Trophoblast cell (in vitro differentiated cells and primary cell): ENCODE data around the gene PLEKHM3.

Experiments used
- DNase-seq, 2 donors: peaks; one replicate each; pipeline ENCODE4 v3.0.0-alpha.2; 2016
- H2AFZ ChIP-seq: 2 replicates; pipeline ENCODE4 v1.6.1; 2013; ENCODE audit warnings: low read length, moderate library complexity, mild to moderate bottlenecking; ENCODE audit not compliant: insufficient read depth, poor library complexity
- H2AK5ac ChIP-seq: 2 replicates; pipeline ENCODE4 v1.6.1; 2013; ENCODE audit warnings: mild to moderate bottlenecking, low read length
- H2BK120ac ChIP-seq: 2 replicates; pipeline ENCODE4 v1.6.1; 2013; ENCODE audit warnings: low read length, mild to moderate bottlenecking, moderate library complexity; ENCODE audit not compliant: insufficient read depth, poor library complexity
- H2BK12ac ChIP-seq: 2 replicates; pipeline ENCODE4 v1.6.1; 2013; ENCODE audit warnings: mild to moderate bottlenecking, low read length, moderate library complexity
- H2BK5ac ChIP-seq: 2 replicates; pipeline ENCODE4 v1.6.1; 2013; ENCODE audit warnings: low read length, low read depth, moderate library complexity, mild to moderate bottlenecking; ENCODE audit not compliant: poor library complexity
- H3K14ac ChIP-seq: 2 replicates; pipeline ENCODE4 v1.6.1; 2013; ENCODE audit warnings: mild to moderate bottlenecking, low read length
- H3K18ac ChIP-seq: 2 replicates; pipeline ENCODE4 v1.6.1; 2013; ENCODE audit warnings: mild to moderate bottlenecking, low read length
- H3K23ac ChIP-seq: 2 replicates; pipeline ENCODE4 v1.6.1; 2013; ENCODE audit warnings: low read length
- H3K27ac ChIP-seq: 2 replicates; pipeline ENCODE4 v1.5.1; 2013; ENCODE audit warnings: low read depth, mild to moderate bottlenecking, inconsistent platforms, low read length, moderate library complexity
- H3K27me3 ChIP-seq: 2 replicates; pipeline ENCODE4 v1.6.1; 2013; ENCODE audit warnings: inconsistent platforms, mild to moderate bottlenecking, low read length, moderate library complexity; ENCODE audit not compliant: insufficient read depth
- H3K36me3 ChIP-seq, 2 experiments: 1 replicate in 1 of 2; 2 replicates in 1 of 2; pipeline ENCODE4 v1.6.1; 2013; ENCODE audit warnings: low read length in 2 of 2, mild to moderate bottlenecking in 2 of 2, moderate library complexity in 1 of 2; ENCODE audit not compliant: insufficient read depth in 2 of 2, control insufficient read depth in 1 of 2
- H3K4ac ChIP-seq: 2 replicates; pipeline ENCODE4 v1.6.1; 2013; ENCODE audit warnings: low read depth, mild to moderate bottlenecking, low read length, moderate library complexity
- H3K4me1 ChIP-seq, 2 experiments: 1 replicate in 1 of 2; 2 replicates in 1 of 2; pipeline ENCODE4 v1.6.1; 2013; ENCODE audit warnings: low read length in 2 of 2, mild to moderate bottlenecking in 2 of 2, moderate library complexity in 1 of 2; ENCODE audit not compliant: insufficient read depth in 2 of 2, control insufficient read depth in 1 of 2
- H3K4me2 ChIP-seq: 2 replicates; pipeline ENCODE4 v1.6.1; 2013; ENCODE audit warnings: inconsistent platforms, mild to moderate bottlenecking, low read length, moderate library complexity
- H3K4me3 ChIP-seq: 2 replicates; pipeline ENCODE4 v1.5.1; 2013; ENCODE audit warnings: mild to moderate bottlenecking, low read depth, low read length, inconsistent platforms
- H3K79me1 ChIP-seq: one replicate; pipeline ENCODE4 v1.6.1; 2013; ENCODE audit warnings: low read length
- H3K79me2 ChIP-seq: 2 replicates; pipeline ENCODE4 v1.6.1; 2013; ENCODE audit warnings: low read length, mild to moderate bottlenecking; ENCODE audit not compliant: control insufficient read depth, insufficient read depth, poor library complexity
- H3K9ac ChIP-seq: 2 replicates; pipeline ENCODE4 v1.6.1; 2013; ENCODE audit warnings: mild to moderate bottlenecking, low read length
- H3K9me3 ChIP-seq: 2 replicates; pipeline ENCODE4 v1.6.1; 2013; ENCODE audit warnings: low read depth, mild to moderate bottlenecking, control low read depth, inconsistent platforms, low read length; ENCODE audit not compliant: insufficient read depth
- H4K12ac ChIP-seq: 2 replicates; pipeline ENCODE4 v1.6.1; 2013; ENCODE audit warnings: low read depth, mild to moderate bottlenecking, low read length, moderate library complexity
- H4K8ac ChIP-seq: 2 replicates; pipeline ENCODE4 v1.6.1; 2013; ENCODE audit warnings: low read depth, mild to moderate bottlenecking, low read length, moderate library complexity
- H4K91ac ChIP-seq: one replicate; pipeline ENCODE4 v1.6.1; 2013; ENCODE audit warnings: low read depth, mild to moderate bottlenecking, low read length, moderate library complexity
- WGBS: extraction: QIAGEN DNeasy Blood & Tissue Kit; methylation state at CpG from one replicate; pipeline ENCODE4 v1.1.7; 2013; ENCODE audit warnings: missing lambda C conversion rate; ENCODE audit not compliant: insufficient read length, insufficient coverage; ENCODE audit errors: extremely low coverage; 5-methylcytosine and 5-hydroxymethylcytosine counted together

The PLEKHM3 gene

GRCh38 chr2:207991944-207992343 lies 33.4 kb downstream of the PLEKHM3 start:
- Histone ChIP-seq H3K9me3 (no peaks in the 10 kb centered on the region), H4K91ac (no peak overlapping the region), H3K4ac (no peak overlapping the region), H3K4me1 (peaks cover 0 to 2% of the 10 kb centered on the region in 2 experiments), H4K8ac (no peak overlapping the region), H3K23ac (no peak overlapping the region), H3K9ac (no peak overlapping the region), H3K18ac (no peak overlapping the region), H3K79me1 (no peaks in the 10 kb centered on the region), H3K79me2 (no peaks in the 10 kb centered on the region), H3K36me3 (no peaks in the 10 kb centered on the region), H3K14ac (no peak overlapping the region), H2BK5ac (no peak overlapping the region), H2BK12ac (no peak overlapping the region), H3K27me3 (no peaks in the 10 kb centered on the region), H2AK5ac (no peak overlapping the region), H2AFZ (no peak overlapping the region), H3K4me3 (no peak overlapping the region), H3K27ac (no peak overlapping the region), H4K12ac (no peak overlapping the region), H2BK120ac (no peak overlapping the region), H3K4me2 (no peak overlapping the region)
- no CpG with 5 or more reads among the region's 1 CpG for WGBS
- no peak for DNase-seq

- Histone ChIP-seq H3K79me2 (no peaks in the 10 kb centered on the region), H3K18ac (no peak overlapping the region), H3K79me1 (no peaks in the 10 kb centered on the region), H4K8ac (no peak overlapping the region), H3K27me3 (no peaks in the 10 kb centered on the region), H3K4me2 (no peak overlapping the region), H3K4ac (no peak overlapping the region), H2AK5ac (no peak overlapping the region), H2AFZ (no peak overlapping the region), H2BK5ac (no peak overlapping the region), H2BK120ac (no peak overlapping the region), H3K27ac (no peak overlapping the region), H3K4me1 (peaks cover 0 to 2% of the 10 kb centered on the region in 2 experiments), H3K23ac (no peak overlapping the region), H3K9ac (no peak overlapping the region), H2BK12ac (no peak overlapping the region), H4K12ac (no peak overlapping the region), H4K91ac (no peak overlapping the region), H3K9me3 (no peaks in the 10 kb centered on the region), H3K36me3 (no peaks in the 10 kb centered on the region), H3K14ac (no peak overlapping the region), H3K4me3 (no peak overlapping the region)
- no peak for DNase-seq
Measured at GRCh38 chr2:207990784-207991183, 34.5 kb downstream of the PLEKHM3 start.

DNA sequence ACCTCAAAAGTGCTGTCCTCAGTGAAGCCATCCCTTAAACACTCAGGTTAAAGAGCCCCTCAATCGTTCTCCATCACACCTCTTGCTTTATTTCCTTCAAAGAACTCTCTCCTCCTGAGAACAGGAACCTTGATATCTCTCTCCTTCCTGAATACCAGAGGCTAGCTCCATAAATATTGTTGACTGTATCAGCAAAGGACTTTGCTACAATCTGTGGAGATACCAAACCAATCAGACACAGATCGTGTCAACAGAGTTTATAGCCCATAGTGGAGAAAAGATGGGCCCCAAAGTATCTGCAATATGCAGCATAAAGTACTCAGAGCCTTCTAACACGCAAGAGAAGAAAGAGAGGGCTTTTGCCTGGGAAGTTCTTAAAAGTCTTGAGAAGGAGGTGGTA lies 36.4 kb downstream of the PLEKHM3 start:
- Histone ChIP-seq H2AFZ (no peak overlapping the region), H3K18ac (no peak overlapping the region), H2AK5ac (no peak overlapping the region), H3K14ac (no peak overlapping the region), H3K23ac (no peak overlapping the region), H3K79me1 (no peaks in the 10 kb centered on the region), H2BK5ac (no peak overlapping the region), H3K27me3 (no peaks in the 10 kb centered on the region), H3K36me3 (no peaks in the 10 kb centered on the region), H3K4me2 (no peak overlapping the region), H2BK120ac (no peak overlapping the region), H3K4me1 (peaks cover 0 to 2% of the 10 kb centered on the region in 2 experiments), H3K4me3 (no peak overlapping the region), H3K79me2 (no peaks in the 10 kb centered on the region), H3K4ac (no peak overlapping the region), H4K12ac (no peak overlapping the region), H3K9me3 (no peaks in the 10 kb centered on the region), H3K27ac (no peak overlapping the region), H3K9ac (no peak overlapping the region), H4K8ac (no peak overlapping the region), H4K91ac (no peak overlapping the region), H2BK12ac (no peak overlapping the region)
- no peak for DNase-seq
- no CpG with 5 or more reads among the region's 3 CpGs for WGBS

- Histone ChIP-seq H3K27ac (no peak overlapping the region), H2BK12ac (no peak overlapping the region), H4K91ac (no peak overlapping the region), H3K4ac (no peak overlapping the region), H3K9ac (peak overlapping the region; percentile 80), H3K4me2 (no peak overlapping the region), H2BK120ac (no peak overlapping the region), H2BK5ac (no peak overlapping the region), H2AK5ac (no peak overlapping the region), H3K36me3 (no peaks in the 10 kb centered on the region), H3K79me1 (no peaks in the 10 kb centered on the region), H3K18ac (no peak overlapping the region), H3K14ac (no peak overlapping the region), H4K8ac (no peak overlapping the region), H3K4me3 (no peak overlapping the region), H4K12ac (no peak overlapping the region), H3K23ac (peak overlapping the region; percentile 99), H3K9me3 (no peaks in the 10 kb centered on the region), H3K79me2 (no peaks in the 10 kb centered on the region), H3K27me3 (no peaks in the 10 kb centered on the region), H3K4me1 (peaks cover 0 to 2% of the 10 kb centered on the region in 2 experiments), H2AFZ (no peak overlapping the region)
- WGBS, result no CpG with 5 or more reads among the region's 4 CpGs
- peak; percentile 13 to 46 for DNase-seq
Measured at GRCh38 chr2:207987025-207987716, 38.2 kb downstream of the PLEKHM3 start.
